HG02852 (cell line): ENCODE results near the gene MICAL3.

Experiments used
- ATAC-seq: cut with Tn5 transposase; IDR thresholded peaks from one replicate; pipeline ENCODE4 v1.9.1; 2021; ENCODE audit warnings: mild to moderate bottlenecking, moderate library complexity; ENCODE audit not compliant: unreplicated experiment

MICAL3 gene

DNA sequence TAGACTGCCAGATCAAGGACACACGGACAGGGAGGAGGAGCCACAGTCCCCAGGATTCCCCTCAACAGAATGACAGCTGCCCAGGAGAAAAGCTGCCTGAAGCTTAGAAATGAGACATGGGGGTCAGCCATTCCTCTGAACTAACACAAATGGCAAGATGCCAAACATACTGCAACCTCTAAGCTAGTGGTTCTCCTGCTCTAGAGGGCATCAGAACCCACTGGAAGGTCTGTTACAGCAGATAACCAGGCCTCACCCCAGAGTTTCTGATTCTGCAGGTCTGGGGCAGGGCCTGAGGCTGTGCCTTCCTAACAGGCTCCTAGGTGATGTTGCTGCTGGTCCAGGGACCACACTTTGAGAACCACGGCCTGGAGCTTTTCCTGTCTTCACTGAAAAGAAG is 221.5 kb downstream of the MICAL3 start:
- no peak for ATAC-seq

DNA sequence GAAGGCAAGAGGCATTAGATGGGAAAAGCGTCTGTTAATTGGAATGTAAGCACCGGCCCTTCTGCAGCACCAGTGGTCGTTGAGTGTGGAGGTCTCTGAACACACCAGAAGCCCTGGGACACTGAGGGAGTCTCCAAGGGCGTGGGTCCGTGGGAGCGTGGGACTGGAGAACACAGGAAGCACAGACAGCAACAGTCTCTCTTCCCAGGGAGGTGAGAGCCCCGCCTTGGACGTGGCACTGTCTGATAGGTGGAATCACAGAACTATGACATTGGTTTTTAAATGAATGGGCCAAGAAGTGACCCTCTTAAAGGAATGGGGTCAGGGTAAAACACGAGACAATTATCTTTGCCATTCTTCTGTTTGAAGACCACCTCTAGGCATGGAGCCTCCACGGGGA is 221.9 kb downstream of the MICAL3 start:
- ATAC-seq, result no peak

DNA sequence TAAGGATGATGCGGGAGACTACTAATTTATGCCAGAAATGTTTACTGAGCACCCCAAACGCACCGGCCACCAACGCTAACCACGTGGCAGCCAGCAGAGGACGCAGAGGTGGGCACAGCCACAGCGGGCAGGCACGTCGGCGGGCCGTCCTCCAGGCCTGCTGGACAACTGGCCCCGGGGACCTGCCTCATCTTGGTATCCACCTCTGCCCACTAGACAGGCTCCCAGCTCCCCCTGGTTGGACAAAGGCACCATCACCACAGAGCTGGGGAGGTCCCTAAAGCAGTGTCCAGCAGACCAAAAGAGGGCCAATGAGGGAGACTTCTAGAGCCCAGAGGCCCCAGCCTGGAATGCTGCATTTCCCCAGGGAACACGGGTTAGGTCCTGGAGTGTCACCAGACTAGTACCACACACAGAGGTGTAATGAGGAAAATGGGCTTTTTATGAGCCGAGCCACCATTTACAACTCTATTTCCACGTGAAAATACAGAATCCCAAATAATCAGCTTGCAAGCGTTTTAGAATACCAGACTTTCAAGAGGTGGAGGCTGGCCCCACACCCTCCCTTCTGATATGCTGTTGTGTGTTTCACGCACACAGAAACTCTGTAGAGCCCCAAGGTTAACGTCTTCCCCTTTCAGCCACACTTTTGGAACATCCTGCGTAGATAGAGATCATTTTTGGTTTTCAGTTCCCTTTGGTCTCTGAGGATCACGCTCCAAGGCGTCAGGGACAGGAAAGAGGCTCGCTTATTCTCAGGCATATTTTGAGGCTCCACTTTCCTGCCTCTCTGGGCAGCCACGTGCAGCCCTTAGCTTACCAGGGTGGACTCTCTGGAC is 226.4 kb downstream of the MICAL3 start:
- peak; percentile 51 for ATAC-seq

DNA sequence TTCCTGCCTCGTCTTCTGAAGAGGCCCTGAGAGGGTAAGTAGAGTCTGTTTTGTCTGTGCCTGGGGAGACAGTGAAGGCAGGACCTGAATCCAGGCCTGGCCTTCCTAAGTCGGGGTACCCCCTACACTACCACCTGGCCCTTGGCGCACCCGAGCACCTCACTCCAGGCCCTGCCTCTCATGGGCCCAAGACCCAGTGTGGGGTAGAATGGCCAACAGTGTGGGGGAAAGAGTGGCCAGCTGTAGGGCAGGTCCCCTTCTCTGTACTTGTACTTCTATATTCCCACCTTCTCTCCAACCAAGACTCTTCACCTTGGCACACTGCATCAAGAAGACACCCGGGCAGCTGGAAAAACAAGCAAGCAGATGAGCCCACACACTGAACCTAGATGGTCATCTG is 227.7 kb downstream of the MICAL3 start:
- no peak for ATAC-seq

DNA sequence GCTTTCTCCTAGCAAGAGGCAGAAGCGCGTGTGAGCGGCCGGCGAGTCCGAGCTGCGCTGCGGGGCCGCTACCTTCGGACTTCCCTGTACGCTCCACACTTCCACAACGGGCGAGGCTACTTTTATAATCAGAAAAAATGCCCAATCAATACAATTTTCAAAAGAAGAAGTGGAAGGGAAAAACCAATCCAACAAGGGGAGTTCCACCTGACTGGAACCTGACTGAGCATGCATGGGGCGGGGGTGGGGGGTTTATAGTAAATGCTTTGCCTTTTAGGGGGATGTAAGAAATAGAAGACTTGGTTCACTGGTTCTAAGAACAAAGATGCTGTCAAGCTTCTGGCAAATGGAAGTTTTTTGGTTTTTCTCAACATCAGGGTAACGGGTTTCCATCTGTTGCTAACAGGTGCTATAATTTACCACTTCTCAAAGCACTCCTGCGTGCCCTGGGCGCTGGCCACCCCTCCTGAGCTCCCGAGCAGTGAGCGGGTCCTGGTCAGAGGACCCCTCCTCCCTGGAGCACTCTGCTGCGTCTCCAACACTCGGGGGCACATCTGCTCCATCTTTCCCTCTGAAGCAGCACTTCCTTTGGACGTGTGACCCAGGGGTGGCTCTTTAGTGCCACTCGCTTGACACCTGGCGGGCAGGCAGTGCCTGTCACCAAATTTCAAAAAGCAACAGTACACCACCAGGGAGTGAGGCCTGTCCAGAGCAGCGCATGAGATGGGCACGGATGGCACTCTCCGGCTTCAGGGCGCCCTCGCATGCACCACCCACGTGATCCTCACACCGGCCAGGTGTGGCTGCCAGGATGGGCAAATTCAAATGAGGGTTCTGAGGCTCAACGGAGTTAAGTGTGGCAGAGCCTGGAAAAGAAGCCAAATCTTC is 228.5 kb downstream of the MICAL3 start:
- no peak for ATAC-seq

DNA sequence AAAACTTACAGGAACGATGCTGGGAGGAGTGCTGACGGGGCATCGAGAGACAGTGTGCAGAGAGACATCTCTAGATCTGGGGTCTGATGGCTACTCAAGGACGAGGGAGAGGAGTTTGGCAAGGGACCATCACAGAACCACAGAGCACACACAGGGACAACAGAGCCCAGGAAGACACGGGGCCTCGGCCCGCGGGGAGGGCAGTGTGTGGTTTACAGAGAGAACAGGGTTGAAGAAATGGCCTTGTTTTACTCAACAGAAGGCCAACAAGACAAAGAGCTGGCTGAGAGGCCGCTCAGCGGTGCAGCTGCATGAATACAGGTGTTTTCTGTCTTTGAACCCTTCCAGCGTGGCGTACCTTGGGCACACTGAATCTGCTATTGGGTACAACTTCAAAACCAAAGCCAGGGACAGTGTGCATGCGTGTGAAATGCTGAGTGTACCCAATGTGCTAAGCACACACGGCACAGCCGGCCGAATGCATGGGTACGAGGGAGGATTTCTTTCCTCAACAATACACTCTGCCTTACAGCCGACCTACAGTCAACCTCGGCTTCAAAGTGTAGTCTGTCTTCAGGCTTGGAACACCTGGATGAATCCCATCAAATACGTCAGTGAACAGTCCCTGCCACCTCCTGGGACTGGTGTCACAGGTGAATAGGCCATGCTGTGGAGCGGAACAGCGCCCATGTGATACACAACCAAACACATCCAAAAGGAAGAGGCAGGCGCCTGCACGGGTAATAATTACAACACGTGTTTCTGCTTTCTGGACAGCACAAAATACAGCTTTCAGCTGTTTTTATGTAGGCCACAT is 229.4 kb downstream of the MICAL3 start:
- no peak for ATAC-seq

DNA sequence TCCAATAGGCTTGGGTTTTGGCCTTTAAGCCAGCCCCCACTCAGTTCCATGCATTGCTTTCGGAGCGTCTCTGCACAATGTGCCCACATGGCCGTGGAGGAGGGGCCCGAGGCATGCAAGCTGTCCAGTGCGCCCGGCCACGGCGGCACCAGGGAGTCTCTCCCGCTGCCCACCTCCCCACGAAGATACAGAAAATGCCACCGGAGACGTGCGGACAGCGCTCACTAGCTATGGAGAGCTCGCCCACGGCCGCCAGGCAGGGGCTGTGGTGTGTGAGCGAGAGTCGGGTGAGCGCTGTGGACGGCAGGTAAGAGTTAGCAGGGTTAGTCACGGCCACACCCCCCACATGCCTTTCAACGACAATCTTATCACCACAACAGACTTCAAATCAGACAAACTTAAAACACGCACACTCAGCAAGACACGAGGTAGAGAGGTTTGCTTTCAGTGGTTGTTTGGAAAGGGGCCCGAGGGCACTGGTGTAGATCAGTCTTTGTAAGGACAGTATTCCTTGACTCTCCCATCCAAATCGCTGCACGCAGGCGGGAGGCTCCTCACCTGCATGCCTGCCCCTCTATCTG is 231.4 kb downstream of the MICAL3 start:
- ATAC-seq, result no peak

DNA sequence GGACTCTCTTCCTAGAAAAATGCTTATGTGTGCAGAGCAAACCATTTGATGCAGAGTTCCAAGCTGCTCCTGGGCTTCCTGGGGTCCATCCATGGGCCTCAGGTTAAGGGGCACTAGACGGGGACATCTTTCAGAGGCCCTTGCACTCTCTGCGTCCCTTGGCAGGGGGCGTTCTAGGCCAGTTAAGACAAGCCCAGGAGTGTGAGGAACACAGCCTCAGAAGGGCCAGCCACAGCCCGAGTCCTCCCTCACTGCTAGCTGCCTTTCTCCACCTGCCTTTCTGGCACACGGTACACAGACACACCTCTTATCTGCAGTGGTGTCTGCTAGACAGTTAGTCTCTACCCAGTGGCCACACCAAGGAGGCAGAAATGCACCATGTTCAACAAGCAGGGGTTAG is 232.1 kb downstream of the MICAL3 start:
- ATAC-seq, result no peak

DNA sequence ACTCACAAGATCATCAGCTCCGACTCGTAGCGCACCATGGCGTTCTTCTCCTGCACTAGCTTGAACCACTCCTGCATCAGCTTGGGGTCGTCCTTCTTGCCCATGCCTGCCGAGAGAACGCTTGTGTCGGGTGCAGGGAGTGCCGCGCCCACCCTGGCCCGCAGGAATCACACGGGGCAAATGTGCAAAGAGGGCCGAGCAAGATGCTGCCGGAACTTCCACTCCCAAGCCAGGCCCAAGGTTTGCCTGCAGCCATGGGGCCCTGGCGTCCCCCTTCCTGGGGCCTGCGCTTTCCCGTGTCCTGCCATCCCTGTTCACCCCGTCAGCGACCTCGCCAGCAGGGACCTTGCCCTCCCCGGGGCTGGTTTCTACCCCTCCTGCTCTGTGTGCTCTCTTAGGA is 233.2 kb downstream of the MICAL3 start:
- ATAC-seq, result no peak

DNA sequence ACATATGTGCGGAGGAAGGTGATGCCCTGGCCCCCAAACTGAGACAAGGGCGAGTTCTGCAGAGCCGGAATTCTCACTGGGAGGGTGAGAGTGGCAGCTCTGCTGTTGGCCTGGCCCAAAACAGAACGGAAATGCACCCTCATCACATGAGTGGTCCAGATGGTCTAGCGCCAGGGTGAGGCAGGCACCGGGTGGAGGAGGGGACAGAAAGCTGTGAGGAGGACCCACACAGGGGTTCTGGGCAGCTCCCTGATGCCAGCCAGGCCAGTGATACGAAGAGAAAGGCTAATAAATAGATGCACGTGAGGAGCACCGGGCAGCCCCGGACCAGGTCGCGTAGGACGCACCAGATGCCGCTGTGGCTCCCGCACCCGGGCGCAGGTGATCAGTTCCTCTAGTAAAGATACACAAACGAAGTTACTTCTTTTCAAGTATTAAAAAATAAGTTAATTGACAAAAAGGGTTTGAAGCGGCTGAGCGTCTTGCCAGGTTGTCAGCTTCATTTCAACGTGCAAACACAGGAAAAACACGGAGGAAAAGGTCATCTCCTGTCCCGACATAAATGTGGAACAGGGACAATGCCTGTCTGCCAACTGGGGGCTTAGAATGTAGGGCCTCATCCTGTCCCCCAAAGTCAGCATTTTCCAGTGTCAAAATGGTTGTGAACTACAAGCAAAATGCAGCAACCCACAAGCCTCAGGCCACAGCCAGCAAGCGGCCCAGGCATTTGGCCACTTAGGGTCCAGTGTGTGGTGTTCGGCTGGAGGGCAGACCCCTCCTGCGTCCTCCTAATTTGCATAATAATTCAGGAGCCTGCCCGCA is 234.8 kb downstream of the MICAL3 start:
- ATAC-seq, result no peak

DNA sequence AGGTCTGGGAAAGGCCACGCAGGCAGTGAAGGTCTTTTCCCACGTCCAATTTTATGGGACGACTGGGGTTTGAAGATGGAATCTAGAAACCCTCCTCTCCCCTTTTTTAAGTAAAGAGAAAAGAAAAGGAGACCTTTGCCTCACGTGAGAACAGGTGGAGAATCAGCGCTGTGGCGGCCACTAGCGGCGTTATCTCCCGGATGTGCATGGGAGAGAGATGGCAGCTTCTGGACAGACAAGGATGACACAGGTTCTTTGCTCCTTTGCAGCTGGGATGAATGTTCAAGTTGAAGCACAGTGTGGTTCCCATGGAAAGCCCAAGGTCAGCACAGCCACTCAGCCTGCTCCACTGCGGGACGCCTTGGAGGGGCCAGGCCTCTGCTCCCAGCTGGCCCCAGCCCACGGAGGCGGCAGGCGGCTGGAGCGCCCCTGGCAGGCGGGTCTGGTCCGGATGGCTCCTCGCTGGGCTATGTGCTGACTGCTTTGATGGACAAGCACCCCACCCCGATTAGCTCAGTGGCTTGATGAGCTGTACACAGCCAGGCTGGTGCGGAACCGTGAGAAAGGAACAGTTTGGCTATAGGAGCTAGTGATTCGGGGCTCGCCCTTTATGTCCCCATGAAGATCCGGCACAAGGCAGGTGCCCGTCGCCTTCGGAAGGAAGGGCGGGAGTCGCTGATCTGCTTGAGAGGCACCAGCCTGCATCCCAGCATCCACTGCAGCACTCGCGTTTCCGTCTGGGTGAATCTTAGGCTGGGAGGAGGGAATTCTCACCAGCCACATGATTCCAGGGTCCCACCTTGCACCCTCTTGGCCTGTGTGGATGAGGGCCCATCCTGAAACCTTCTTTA is 235.6 kb downstream of the MICAL3 start:
- no peak for ATAC-seq

DNA sequence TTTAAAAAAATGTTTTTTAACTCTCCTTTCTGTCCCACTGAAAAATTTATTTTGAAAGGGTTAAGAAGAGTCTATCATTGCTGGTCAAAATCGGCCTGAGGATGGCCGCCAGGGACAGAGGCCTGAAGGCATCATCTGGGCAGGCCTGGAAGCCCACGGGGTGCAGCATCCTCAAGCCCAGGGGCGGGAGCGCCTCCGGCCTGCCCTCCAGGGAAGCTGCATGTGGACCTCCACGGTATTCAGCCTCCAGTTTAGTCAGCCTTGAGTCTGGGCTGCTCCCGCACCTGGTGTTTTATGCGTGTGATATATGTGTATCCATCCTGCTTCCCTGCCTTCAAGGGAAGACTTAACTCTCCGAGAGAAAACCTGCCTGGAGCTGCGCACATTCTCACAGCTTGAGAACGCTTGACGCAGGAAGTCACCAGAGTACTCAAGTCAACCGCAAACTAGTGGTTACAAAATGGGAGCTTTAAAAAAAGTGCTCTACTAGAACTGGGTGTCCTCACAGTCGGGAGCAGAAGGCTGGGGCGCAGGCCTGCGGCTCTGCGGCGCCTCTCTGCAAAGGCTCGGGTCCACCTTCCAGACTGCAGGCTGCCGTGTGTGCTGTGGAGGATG is 236.5 kb downstream of the MICAL3 start:
- no peak for ATAC-seq

DNA sequence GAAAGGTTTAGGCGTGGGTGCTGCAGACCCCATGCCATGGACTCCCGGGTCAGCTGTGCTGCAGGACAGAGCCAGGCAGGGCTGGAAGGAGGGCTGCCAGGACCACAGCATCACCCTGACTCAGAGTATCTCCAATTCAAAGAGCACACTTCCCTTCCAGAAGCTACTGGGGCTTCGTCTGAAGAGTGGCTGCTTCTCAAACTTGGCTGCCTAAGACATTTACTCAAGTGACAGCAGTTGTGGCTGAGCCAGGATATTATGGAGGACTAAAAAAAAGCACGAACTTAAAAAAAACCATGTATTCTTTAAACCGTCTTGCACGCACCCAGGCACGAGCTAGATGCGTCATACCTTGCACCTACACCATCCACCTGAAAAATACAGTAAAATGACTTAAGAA is 237.1 kb downstream of the MICAL3 start:
- no peak for ATAC-seq

DNA sequence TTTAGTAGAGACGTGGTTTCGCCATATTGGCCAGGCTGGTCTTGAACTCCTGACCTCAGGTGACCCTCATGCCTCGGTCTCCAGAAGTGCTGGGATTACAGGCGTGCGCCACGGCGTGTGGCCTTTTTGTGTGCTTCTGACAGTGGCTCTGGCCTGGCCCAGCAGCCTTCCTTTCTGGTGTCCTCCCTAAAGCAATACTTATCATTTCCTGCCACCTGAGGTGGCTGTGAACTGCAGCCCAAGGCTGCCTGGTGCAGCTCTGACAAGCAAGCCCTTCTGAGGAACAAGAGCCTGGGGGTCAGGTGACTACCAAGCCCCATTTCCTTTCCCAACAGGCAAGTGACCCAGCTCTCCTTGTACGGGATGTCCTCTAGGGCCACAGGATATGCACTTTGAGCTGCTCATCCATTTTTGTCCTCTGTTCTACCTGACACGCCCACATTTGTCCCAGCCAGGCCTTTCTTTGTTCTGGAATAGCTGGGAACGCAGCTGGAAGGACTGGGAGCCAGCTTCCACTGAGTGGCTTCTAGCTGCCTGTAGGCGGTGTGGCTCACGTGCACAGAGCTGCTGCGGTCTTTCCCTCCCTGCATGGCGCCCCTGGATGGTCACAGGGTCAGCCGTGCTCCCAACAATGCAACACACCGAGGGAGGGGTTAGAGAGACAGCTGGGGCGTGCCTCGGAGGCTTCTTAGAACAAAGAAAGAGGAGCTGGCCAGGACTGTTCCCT is 237.8 kb downstream of the MICAL3 start:
- ATAC-seq, result no peak

DNA sequence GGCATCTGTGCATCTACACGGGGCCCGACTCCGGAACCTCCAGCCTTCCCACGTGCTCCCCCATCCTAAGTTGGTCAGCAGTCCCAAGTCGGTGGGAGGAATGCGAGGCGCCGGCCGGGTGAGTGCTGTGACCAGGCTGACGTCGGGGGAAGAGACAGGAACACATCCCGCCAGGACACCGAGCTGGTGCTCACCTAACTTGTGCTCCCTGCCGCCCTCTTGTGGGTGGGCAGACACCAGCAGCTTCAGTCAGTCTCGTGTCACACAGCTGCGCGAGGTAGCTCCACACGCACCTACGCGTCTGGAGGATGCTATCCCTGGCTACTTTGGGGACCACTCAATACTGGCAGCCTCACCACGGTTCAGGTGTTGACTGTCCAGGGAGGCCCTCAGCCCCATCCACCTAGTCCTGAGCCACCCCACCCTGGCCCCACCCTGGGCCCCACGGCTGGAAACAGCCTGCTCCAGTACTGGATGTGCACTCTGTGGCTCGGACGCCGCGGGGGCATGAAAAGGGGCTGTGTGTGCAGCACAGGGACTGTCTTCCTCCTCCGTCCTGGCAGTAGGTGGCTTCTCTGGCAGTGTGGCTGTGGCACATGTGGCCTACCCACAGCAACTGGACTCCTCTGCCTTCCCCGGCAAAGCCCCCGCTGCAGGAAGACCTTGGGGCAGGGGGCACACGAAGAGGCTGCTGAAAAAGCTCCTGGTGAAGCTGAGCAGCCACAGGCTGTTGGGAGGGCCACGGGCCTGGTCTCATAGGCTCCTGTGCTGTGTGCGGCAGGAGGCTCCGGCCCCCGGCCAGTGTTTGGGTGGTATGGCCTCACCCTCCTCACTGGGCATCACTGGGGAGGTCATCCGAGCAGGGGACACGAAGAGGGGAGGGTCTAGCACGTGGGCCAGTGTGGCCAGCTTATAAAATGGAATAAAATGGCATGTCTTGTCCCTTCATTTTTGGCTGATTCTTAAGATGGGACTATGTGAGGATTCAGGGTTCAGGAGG is 238.9 kb downstream of the MICAL3 start:
- no peak for ATAC-seq

DNA sequence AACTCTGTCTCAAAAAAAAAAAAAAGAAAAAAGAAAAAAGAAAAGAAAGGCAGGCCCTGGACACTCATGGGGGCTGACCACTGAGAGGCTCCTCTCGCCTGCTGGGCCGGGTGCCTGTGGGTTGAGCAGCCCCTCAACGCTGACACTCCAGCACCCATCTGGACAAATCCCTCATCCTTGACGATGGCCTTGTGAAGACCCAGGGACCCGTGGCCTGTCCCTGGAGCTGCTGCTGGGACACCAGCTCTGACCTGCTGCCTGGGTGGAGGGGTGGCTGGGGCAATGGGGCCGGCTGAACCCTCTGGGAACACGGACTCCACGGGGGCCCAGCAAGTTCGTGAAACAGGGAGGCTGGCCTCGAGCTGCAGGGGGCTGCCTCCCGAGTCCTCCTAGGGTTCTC is 239.6 kb downstream of the MICAL3 start:
- ATAC-seq, result no peak
